Neural crest cell (in vitro differentiated cells): ENCODE data around the gene CDC16. TPM values are rescaled to one million over a fixed set of nuclear protein-coding genes. Genes with fewer than 3 reads are reported as not detected.
"Not testable (repeated sequence)": the region's sequence is repeated elsewhere in the genome, so short reads cannot be mapped to it uniquely, and the experiment has no call there.

Source experiments
- DNase-seq: peaks from one replicate; pipeline ENCODE4 v3.0.0; 2021; ENCODE audit warnings: low read depth, mixed read lengths, low spot score
- H3K27ac Mint-ChIP-seq: one replicate; pipeline ENCODE4 v1.8.0; 2021; ENCODE audit warnings: mild to moderate bottlenecking, mixed read lengths; ENCODE audit not compliant: unreplicated experiment
- H3K27me3 Mint-ChIP-seq: 2 replicates; pipeline ENCODE4 v1.8.0; 2021; ENCODE audit warnings: low read depth, mild to moderate bottlenecking, mixed read lengths
- H3K36me3 Mint-ChIP-seq: 2 replicates; pipeline ENCODE4 v1.8.0; 2021; ENCODE audit warnings: low read depth, mild to moderate bottlenecking, mixed read lengths
- H3K4me1 Mint-ChIP-seq: 2 replicates; pipeline ENCODE4 v1.8.0; 2021; ENCODE audit warnings: mixed read lengths
- H3K4me3 Mint-ChIP-seq: one replicate; pipeline ENCODE4 v1.8.0; 2021; ENCODE audit warnings: mild to moderate bottlenecking, mixed read lengths
- H3K9me3 Mint-ChIP-seq: 2 replicates; pipeline ENCODE4 v1.8.0; 2021; ENCODE audit warnings: mixed read lengths
- CTCF ChIP-seq: fragments of 200-600 bp; sonication (generic); conservative IDR thresholded peaks from 2 replicates; pipeline ENCODE4 v1.5.0; 2021; ENCODE audit warnings: antibody characterized with exemption, mild to moderate bottlenecking
- long read RNA-seq: library from polyadenylated mRNA; unstranded; transcript quantifications from one replicate; pipeline ENCODE4 v2.0.0, GENCODE V29; 2020
- total RNA-seq: library from RNA; stranded (reverse); gene quantifications from 2 replicates; pipeline ENCODE4 v1.2.1, GENCODE V29; 2021

Gene CDC16
- 72.4 and 80.2 TPM in 2 replicates for total RNA-seq
- long read RNA-seq, partial matches to known transcripts, result 21 of 36 reads
- long read RNA-seq, other reads (novel, unspliced or antisense), result 7 of 36 reads

- Mint-ChIP-seq H3K4me3 (peak within 1 kb of the TSS; percentile 96), H3K36me3 (peaks cover 13% of the 10 kb centered on the region), H3K9me3 (peaks cover 4% of the 10 kb centered on the region), H3K27me3 (peaks cover 22% of the 10 kb centered on the region), H3K27ac (peak within 1 kb of the TSS; percentile 54), H3K4me1 (peaks cover 23% of the 10 kb centered on the region)
- peak; percentile 42 for TF ChIP-seq CTCF
- peak; percentile 81 for DNase-seq
These were observed at the start of gene CDC16 for GRCh38 chr13:114234645-114235421. Gene CDC16 (plus strand): TSS chr13:114234897. CDS start chr13:114235085, 188 bp downstream.

GRCh38 chr13:114185182-114185971 is 49.3 kb upstream of the CDC16 start:
- H3K4me1 Mint-ChIP-seq, result no peaks in the 10 kb centered on the region
- no peak for TF ChIP-seq CTCF

GRCh38 chr13:114194853-114195252 is 39.8 kb upstream of the CDC16 start:
- no peak overlapping the region for H3K4me3 Mint-ChIP-seq
- no peak overlapping the region for H3K27ac Mint-ChIP-seq
- DNase-seq, result no peak
- no peaks in the 10 kb centered on the region for H3K27me3 Mint-ChIP-seq
- peaks cover 5% of the 10 kb centered on the region for H3K9me3 Mint-ChIP-seq
- no peaks in the 10 kb centered on the region for H3K36me3 Mint-ChIP-seq
- no peak for TF ChIP-seq CTCF
- H3K4me1 Mint-ChIP-seq, result no peaks in the 10 kb centered on the region

More at GRCh38 chr13:114185182-114185971, 49.3 kb upstream of the CDC16 start:
- no peaks in the 10 kb centered on the region for H3K27me3 Mint-ChIP-seq
- DNase-seq, result no peak
- H3K9me3 Mint-ChIP-seq, result peaks cover 8% of the 10 kb centered on the region
- peaks cover 2% of the 10 kb centered on the region for H3K36me3 Mint-ChIP-seq
- no peak overlapping the region for H3K27ac Mint-ChIP-seq
- H3K4me3 Mint-ChIP-seq, result no peak overlapping the region

GRCh38 chr13:114196629-114197028 is 38.1 kb upstream of the CDC16 start:
- TF ChIP-seq CTCF, result no peak
- H3K4me3 Mint-ChIP-seq, result no peak overlapping the region
- no peaks in the 10 kb centered on the region for H3K4me1 Mint-ChIP-seq
- DNase-seq, result no peak
- H3K9me3 Mint-ChIP-seq, result no peaks in the 10 kb centered on the region
- no peaks in the 10 kb centered on the region for H3K36me3 Mint-ChIP-seq
- no peak overlapping the region for H3K27ac Mint-ChIP-seq
- H3K27me3 Mint-ChIP-seq, result no peaks in the 10 kb centered on the region

GRCh38 chr13:114198556-114198955 is 36.1 kb upstream of the CDC16 start:
- H3K36me3 Mint-ChIP-seq, result no peaks in the 10 kb centered on the region
- DNase-seq, result no peak
- H3K9me3 Mint-ChIP-seq, result no peaks in the 10 kb centered on the region

GRCh38 chr13:114199526-114199925 is 35.2 kb upstream of the CDC16 start:
- not testable (repeated sequence) for H3K36me3 Mint-ChIP-seq, H3K9me3 Mint-ChIP-seq, H3K4me3 Mint-ChIP-seq, H3K27ac Mint-ChIP-seq, H3K27me3 Mint-ChIP-seq, H3K4me1 Mint-ChIP-seq, DNase-seq

More at GRCh38 chr13:114198556-114198955, 36.1 kb upstream of the CDC16 start:
- TF ChIP-seq CTCF, result no peak
- Mint-ChIP-seq H3K4me3 (no peak overlapping the region), H3K27me3 (no peaks in the 10 kb centered on the region), H3K27ac (no peak overlapping the region), H3K4me1 (no peaks in the 10 kb centered on the region)
